NCI-H2196 (cell line): ENCODE data around the gene MAST1.

Source experiments
- DNase-seq: peaks from one replicate; lab custom pipeline; 2025; ENCODE audit not compliant: unreplicated experiment; lab: John Stamatoyannopoulos, UW

MAST1 gene

DNA sequence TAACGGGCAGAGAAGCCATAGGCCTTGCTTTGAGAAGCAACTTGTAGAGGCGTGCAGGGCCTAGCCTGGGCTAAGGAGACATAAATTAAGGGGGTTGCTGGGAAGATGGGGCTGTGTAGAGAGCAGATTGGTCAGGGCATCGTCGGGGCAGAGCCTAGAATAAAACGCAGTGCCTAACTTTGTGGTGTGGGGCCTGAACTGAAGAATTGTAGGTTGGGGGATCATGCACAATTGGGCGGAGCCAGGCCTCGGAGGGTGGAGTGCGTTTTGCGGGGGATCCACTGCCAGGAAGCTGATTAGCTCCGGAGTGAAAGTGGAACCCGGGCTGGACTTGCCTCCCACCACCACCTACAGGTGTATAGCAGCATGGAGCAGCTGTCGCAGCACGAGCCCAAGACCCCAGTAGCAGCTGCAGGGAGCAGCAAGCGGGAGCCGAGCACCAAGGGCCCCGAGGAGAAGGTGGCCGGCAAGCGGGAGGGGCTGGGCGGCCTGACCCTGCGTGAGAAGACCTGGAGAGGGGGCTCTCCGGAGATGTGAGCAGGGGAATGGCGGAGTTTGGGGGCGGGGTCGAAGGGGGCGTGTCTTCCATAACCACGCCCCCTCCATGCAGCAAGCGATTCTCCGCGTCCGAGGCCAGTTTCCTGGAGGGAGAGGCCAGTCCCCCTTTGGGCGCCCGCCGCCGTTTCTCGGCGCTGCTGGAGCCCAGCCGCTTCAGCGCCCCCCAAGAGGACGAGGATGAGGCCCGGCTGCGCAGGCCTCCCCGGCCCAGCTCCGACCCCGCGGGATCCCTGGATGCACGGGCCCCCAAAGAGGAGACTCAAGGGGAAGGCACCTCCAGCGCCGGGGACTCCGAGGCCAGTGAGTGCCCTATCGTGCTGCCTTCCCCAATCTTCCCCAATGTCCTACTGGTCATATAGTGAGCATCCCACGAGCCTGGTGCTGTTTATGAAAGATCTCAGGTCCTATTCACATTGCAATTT, 29.1 kb downstream of the MAST1 start:
- DNase-seq, result peak; percentile 83

DNA sequence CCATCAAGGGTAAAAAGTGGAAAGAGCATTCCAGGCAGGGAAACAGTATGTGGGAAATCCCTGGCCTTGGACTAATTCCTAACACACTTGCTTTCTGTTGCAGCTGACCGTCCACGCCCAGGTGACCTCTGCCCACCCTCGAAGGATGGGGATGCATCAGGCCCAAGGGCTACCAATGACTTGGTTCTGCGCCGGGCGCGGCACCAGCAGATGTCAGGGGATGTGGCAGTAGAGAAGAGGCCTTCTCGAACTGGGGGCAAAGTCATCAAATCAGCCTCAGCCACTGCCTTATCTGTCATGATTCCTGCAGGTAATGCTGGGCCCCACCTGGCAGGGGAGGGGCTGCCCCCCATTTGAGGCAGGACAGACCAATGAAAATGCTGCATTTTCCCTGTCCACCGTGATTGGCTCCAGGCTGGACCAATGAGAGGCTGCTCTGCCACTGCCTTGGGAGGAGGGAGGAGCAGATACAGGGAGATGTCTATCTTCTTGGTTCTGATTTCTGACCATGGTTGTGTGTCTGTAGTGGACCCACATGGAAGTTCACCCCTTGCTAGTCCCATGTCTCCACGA, 30.3 kb downstream of the MAST1 start:
- DNase-seq, result peak; percentile 70

DNA sequence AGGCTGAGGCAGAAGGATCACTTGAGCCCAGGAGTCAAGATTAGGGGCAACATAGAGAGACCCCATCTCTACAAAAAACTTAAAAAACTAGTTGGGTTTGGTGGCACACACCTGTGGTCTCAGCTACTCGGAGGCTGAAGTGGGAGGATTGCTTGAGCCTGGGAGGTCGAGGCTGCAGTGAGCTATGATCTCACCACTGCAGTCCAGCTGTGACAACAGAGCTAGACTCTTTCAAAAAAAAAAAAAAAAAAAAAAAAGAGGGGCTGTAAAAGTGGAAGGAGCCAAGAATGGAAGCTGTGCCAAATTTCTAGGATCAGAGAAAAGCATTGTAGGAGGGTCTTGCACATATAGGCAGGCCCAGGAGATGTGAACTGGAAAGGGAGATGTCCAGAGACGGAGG, 33.4 kb downstream of the MAST1 start:
- no peak for DNase-seq

DNA sequence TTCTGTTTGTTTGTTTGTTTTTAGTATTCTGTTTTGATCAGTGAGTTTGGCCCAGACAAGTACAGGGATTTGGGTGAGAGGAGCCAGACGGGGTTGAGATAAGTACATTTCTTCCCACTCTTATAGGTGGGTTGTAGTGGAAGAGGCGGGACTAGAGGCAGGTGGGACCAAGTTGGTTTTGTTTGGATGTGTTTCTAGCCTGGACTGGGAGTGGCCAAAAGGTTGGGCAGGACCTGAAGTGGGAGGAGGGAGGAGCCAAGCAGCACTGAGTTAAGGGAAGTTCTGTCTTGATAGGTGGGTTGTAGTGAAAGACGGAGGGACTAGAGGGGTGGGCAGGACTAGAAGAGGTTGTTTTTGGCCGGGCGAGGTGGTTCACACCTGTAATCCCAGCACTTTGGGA, 33.9 kb downstream of the MAST1 start:
- no peak for DNase-seq

DNA sequence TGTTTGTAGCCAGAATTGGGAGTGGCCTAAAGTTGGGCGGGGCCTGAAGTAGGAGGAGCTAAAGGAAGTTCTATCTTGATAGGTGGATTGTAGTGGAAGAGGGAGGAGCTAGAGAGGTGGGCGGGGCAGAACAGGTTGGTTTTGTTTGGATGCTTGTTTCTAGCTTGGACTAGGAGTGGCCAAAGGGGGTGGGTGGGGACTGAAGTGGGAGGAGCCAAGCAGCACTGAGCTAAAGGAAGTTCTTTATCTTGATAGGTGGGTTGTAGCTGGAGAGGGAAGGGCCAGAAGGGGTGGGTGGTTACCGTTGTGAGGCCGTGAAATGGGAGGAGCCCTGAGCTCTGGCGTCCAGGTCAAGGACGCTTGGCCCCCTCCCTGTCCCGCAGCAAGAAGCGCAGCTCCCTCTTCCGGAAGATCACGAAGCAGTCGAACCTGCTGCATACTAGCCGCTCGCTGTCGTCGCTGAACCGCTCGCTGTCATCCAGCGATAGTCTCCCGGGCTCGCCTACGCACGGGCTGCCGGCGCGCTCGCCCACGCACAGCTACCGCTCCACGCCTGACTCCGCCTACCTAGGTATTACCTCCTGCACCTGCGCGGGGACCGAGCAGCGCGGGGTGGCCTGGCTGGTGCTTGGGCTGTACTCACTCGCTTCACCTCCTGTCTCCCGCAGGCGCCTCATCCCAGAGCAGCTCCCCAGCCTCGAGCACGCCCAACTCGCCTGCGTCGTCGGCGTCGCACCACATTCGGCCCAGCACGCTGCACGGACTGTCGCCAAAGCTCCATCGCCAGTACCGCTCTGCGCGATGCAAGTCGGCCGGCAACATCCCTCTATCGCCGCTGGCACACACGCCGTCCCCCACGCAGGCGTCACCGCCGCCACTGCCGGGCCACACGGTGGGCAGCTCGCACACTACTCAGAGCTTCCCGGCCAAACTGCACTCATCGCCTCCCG, 34.9 kb downstream of the MAST1 start:
- DNase-seq, result peak; percentile 21

- no peak for DNase-seq
Observed at GRCh38 chr19:12873891-12874745, 35.8 kb downstream of the MAST1 start.

DNA sequence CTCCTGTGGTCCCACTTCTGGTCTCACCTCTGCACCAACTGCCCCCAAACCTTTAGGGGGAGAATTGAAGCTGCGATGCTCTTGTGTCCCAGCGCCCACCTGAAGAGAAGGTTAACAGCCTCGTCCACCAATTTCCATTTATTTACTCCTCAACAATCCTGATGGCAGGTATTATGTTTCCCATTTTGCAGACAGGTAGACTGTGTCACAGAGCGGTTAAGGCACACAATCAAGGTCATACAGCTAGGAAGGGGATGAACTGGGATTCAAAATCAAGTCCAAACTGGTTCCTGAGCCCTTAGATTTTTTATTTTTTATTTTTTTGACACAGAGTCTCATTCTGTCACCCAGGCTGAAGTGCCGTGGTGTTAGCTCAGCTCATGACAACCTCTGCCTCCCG, 36.8 kb downstream of the MAST1 start:
- no peak for DNase-seq

- no peak for DNase-seq
Observed at GRCh38 chr19:12880551-12881171, 42.3 kb downstream of the MAST1 start.

DNA sequence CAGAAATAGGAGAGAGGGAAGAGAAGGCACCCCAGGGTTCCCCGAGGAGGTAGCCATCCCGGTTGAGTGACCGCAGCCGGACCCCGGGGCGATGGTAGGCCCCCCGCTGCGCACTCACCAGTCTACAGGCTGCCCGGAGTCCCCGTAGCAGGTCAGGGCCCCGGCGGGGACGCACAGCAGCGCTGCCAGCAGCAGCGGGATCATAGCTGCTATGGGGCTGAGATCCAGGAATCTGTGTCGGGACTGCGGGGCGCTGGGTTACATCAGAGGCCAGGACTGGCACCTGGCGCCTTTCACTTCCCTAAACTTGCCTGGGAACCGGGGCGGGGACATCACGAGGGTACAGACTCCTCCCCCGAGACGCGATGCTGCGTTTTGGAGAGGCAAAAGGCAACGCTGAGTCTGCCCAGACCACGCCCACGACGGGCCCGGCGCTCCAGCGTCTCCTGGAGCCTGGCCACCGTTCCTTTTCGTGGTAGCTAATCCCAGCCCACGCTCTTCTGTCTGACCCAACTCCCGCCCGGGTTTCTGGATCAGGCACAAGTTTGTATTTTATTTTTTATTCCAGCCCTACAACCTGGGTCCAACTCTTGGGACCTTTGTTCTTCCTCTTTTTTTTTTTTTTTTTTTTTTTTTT, 43.0 kb downstream of the MAST1 start, which contains the start of gene DNASE2:
DNASE2 (minus strand) TSS at position 278 of the 637 bp plus-strand sequence; CDS start at position 204, 74 bp downstream.
- DNase-seq, result peak; percentile 96

GRCh38 chr19:12882589-12882988, 44.3 kb downstream of the MAST1 start:
- no peak for DNase-seq

DNA sequence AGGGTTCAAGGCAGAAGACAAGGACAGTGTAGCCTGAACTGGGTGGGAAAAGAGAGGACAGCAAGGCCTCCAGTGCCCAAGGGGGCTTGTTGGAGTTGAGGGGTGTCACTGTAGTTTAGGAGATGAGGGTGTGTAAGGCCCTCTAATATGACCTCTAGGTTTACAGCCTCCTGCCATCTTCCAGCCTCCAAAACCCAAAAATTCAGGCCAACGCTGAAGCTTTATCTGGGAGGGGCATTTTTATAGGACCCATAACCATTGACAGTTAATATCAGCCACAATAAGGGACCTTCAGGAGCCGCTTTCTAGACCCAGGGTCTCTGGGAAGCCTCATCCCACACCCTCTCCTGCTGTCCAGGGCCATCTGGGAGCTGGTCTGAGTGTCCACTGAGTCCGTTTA, 45.9 kb downstream of the MAST1 start:
- DNase-seq, result no peak

DNA sequence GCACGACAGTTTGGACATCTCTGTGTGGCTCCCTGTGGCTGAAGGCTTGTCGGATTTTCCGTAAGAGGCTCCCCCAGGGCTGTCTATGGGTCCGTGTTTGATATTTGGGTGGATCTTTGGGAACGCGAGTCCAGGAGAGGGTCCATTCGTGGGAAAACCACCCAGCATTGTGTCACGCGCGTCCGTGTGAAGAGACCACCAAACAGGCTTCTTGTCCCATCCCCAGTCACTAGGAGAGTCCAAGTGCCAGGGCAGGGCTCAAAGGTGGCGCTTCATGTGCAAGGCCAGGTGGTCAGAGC, 46.3 kb downstream of the MAST1 start:
- no peak for DNase-seq

DNA sequence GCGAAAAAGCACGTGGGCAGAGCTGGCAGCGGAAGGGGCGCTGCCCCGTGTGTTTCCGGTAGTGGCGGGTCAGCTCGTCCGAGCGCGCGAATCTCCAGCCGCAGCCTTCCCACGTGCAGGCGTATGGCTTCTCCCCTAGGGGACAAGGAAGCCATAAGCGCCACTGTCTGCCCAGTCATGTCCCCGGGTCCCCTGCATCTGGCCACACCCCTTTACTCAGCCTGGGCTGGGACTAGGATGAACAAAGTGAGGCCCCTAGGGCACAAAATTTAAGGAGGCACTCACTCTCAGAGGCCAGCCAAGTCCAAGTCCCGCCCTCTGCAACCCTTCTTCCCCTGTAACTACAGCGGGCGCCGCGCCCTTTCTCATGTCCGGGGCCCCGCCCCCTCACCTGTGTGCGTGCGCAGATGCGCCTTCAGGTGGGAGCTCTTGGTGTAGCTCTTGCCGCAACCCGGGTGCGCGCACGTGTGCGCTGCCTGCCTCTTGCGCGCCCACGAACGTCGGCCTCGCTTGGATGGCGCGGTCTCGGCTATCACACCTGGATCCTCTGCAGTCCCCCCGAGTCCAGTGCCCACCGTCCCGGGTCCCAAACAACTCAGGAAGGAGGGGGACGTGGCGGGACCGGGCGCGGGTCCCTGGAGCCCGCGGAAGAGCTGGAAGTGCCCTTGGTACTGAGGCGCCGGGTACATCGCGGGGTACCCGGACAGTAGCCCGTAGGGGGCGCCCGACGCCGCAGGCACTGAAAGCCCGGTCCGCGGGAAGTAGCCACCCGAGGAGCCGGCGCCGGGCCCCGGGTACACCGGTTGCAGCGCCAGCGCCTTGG, 46.8 kb downstream of the MAST1 start:
- peak; percentile 96 for DNase-seq

DNA sequence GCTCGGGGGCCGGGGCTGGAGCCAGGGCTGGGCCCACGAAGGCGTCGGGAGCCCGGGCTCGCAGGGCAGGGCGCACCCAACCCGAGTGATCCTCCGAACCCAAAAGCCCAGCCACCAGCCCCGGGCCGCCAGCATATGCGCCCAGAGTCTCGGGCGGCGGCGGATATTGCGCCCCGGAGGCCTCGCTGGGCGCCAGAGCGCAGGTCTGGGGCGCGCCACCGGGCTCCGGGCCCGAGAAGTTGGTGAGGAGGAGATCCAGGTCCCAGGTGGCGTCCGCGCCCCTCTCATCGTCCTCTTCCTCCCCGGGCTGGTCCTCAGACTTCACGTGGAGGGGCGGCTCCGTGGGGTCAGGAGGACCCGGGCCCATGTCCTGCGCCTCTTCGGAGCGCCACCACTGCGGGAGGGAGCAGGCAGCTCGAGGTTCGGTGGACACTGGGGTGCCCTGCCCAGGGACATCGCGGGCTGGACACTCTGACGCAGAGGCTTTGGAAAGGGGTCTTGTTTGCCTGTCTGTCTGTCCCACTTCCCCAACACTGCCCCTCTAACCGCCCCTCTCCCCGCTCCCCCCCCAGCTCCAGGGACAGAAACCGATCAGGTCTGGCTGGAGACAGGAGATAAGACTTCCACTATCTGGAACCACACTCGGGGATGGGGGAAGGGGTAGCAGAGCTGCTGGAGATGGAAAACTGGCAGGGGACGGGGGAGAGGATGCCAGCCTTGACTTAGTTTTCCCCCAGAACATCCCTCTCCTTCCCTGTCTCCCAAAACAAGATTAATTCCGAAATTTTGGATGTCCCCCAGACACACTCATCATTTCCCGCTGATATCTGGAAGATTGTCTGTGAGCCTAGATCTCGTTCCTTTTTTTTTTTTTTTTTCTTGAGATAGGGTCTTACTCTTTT, 47.7 kb downstream of the MAST1 start:
- DNase-seq, result no peak

GRCh38 chr19:12886651-12886968, 48.3 kb downstream of the MAST1 start:
- no peak for DNase-seq

GRCh38 chr19:12886969-12887747, 48.8 kb downstream of the MAST1 start, which contains the start of gene KLF1:
Gene KLF1 (minus strand): TSS chr19:12887201. CDS start chr19:12887140, 61 bp downstream.
- no peak for DNase-seq
